Activated CD8-positive, alpha-beta memory T cell treated with anti-CD3 and anti-CD28 coated beads, Interleukin-2, amount 50 U/mL, for 1 hour (primary cell): ENCODE results near the gene SOX6.
"Not testable (repeated sequence)": the region's sequence is repeated elsewhere in the genome, so short reads cannot be mapped to it uniquely, and the experiment has no call there.

Source experiments
- DNase-seq: peaks from one replicate; pipeline ENCODE4 v3.0.0-alpha.2; 2020; ENCODE audit errors: extremely low read depth

The SOX6 gene

GRCh38 chr11:16151138-16151537, 205.2 kb downstream of the SOX6 start:
- no peak for DNase-seq

DNA sequence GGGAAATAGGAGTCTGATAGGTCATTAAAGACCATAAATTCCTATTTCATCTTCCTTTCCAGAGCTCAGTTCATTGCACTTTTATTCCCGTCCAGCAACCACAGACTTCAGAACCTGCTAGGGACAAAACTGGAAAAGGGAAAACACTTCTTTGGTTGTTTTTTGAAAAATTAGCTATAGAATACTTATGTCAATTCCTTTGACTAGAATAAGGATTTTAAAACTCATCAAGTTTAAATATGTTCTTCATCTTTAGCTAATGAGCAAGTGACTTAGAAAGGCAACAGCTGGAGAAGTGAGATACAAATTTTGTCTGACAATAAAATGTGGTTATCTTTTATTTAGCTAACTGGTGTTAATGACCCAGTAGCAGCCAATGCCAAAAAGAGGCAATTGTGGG, 206.9 kb downstream of the SOX6 start:
- no peak for DNase-seq

- DNase-seq, result no peak
Observed at GRCh38 chr11:16148301-16148931, 207.9 kb downstream of the SOX6 start.

- not testable (repeated sequence) for DNase-seq
Observed at GRCh38 chr11:16146980-16147379, 209.4 kb downstream of the SOX6 start.

GRCh38 chr11:16141614-16142013, 214.7 kb downstream of the SOX6 start:
- not testable (repeated sequence) for DNase-seq

GRCh38 chr11:16141162-16141561, 215.2 kb downstream of the SOX6 start:
- not testable (repeated sequence) for DNase-seq

GRCh38 chr11:16136792-16137390, 219.5 kb downstream of the SOX6 start:
- no peak for DNase-seq

- no peak for DNase-seq
Observed at GRCh38 chr11:16133867-16134266, 222.5 kb downstream of the SOX6 start.

DNA sequence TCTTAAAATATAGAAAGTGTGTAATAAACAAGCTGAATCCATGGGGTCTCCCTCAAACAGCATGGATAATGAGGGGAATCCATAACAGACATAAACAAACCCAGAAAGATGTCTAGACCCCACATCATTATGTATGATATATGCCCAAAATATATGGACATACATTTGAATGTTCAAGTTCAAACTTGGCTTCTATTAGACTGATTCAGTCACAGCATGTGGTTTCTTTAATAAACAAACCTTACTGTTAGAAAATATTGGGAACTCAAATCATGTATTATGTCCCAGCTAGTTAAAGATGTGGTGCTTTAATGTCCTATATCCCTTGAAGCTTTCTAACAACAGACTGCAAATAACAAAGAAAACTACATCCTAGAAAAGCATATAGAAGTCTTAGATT, 228.6 kb downstream of the SOX6 start:
- DNase-seq, result no peak

GRCh38 chr11:16126362-16126761, 230.0 kb downstream of the SOX6 start:
- DNase-seq, result no peak

- no peak for DNase-seq
Observed at GRCh38 chr11:16125796-16126195, 230.6 kb downstream of the SOX6 start.

- no peak for DNase-seq
Observed at GRCh38 chr11:16124390-16124789, 232.0 kb downstream of the SOX6 start.

DNA sequence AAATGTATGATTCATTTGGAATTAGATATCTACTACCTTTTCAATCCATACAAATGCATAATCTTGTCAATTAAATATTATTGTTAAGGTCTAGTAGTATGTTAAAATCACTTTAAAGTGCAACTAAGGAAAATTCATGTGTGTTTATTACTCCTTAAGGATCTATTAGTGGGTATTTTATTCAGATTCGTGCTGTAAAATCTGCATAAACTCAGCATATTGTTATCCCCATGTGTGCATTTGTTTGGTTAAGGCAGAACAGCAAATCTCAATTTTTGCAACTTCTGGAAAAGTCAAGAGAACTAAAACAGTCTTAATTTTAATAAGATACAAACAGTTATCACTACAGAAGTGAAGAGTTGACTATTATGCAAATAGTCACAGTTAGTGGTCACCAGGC, 234.5 kb downstream of the SOX6 start:
- no peak for DNase-seq

- DNase-seq, result no peak
Observed at GRCh38 chr11:16120008-16120407, 236.3 kb downstream of the SOX6 start.

DNA sequence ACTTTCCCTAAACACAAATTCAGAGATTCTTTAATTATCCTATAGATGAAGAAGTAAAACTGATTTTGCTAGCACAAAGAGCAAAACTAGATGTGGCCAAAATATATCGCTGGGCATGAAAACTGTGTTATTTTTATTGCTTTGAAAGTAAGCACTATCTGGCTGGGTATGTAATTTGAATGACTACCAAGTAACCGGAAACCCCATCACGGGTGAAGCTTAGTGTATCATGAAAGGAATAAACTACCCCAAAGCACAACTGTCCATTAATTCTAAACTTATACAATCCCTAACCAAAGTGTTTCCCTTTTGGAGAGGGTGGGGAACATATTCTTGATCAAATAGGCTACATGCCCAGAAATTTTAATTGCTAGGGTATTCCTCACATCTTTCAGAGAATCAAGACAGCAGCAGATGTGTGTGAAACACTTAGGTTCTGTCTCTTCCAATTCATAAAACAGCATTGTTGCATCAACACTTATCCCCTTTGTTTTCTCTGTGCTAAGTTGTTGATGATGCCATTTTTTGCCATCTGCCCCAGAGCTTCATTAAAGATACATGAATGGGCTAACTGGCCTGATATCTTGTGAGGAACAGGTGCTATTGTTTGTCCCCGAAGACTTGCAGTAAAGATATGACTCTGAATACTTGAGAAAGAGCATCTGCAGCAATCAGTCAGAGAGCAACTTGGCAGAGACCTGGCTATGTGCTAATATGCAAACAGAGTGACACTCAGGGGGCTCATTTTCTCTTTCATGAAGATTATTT, 238.2 kb downstream of the SOX6 start:
- no peak for DNase-seq

DNA sequence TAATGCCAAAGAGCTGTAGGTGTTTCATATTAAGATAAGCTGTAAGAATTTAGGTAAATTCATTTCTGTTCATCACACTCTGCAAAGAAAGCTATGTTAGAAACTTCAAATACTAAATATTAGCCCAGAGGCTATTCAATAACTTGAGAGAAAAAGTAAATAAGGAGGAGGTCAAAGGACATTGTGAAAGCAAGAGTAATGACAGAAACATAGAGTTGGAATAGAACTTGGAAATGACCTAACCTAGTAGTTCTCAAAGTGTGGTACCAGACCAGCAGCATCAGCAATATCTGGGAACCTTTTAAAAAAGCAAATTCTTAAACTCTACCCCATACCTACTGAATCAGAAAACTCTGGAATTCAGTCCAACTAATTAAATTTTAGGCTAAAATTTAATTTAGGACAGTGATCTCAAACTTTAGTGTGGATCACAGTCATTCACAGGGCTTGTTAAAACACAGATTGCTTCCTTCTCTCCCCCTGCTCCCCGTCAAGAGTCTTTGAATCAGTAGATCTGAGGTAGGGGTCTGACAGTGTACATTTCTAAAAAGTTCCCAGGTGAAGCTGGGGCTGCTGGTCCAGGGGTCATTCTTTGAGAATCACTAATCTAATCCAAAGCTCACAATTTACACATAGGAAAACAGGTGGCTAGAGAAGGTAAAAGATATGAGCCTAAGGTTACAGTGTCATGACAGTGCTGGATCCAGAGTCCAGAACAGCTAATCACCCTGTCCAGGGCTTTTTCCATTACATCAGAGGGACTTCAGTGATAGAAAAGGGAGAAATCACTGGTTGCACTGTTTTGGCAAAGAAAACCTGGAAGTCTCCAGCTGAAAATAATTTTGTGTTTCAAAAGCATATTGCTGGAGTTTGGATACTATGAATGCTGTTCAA, 241.1 kb downstream of the SOX6 start:
- DNase-seq, result no peak

GRCh38 chr11:16114431-16114830, 241.9 kb downstream of the SOX6 start:
- DNase-seq, result no peak

DNA sequence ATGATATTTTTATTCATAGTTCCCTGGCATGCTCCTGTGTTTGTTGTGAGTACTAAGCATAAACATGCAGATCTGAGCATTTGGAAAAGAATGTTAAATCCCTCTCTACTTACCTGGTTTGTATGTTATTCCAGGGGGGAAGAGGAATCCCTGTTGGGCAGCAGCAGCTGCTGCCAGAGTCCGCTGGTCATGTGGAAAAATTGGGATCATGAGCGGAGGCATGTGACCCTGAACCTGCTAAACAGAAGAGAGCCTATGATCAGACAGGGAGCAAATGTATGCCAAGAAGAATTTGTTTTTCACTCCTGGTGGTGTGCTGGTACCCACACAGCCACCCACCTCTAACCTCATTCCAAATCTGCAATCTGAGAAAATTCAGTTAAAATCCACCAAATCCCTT, 244.7 kb downstream of the SOX6 start:
- DNase-seq, result no peak

GRCh38 chr11:16110886-16111285, 245.5 kb downstream of the SOX6 start:
- DNase-seq, result no peak

GRCh38 chr11:16099343-16099900, 256.9 kb downstream of the SOX6 start:
- no peak for DNase-seq

- DNase-seq, result no peak
Observed at GRCh38 chr11:16098526-16099205, 257.7 kb downstream of the SOX6 start.
